ENCODE results near the gene KCTD3. TPM values are rescaled to one million over a fixed set of nuclear protein-coding genes. Genes with fewer than 3 reads are reported as not detected.

KCTD3 gene
- total RNA-seq, 1 experiment from 2014 or later, result 46.7 TPM

- intact Hi-C loops (cut with micrococcal nuclease), result no loop called here
- H3K9me3 ChIP-seq (ENCODE audit: control insufficient read depth in 1 of 2, insufficient read depth in 1 of 2, low read depth in 1 of 2, low read length in 2 of 2), result no peaks in the 10 kb centered on the region
- H3K9ac ChIP-seq (ENCODE audit: low read length), result no peak overlapping the region
- TF ChIP-seq, protein P1, sequence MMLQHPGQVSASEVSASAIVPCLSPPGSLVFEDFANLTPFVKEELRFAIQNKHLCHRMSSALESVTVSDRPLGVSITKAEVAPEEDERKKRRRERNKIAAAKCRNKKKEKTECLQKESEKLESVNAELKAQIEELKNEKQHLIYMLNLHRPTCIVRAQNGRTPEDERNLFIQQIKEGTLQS (IDR thresholded peaks at IDR 0.05), result no peak
- TF ChIP-seq ZFX (IDR thresholded peaks at IDR 0.05) (no peak), ZBTB33 (IDR thresholded peaks at IDR 0.05; ENCODE audit: extremely low read depth, insufficient replicate concordance, low read length) (no peak), RAD21 (IDR thresholded peaks at IDR 0.05; ENCODE audit: low read depth) (no peak), EZH2phosphoT487 (IDR thresholded peaks at IDR 0.05; ENCODE audit: borderline replicate concordance) (no peak), FOSL1 (IDR thresholded peaks at IDR 0.05; ENCODE audit: low read depth) (no peak), ZNF274 (IDR thresholded peaks at IDR 0.05; ENCODE audit: low read depth, low read length) (no peak), SP1 (IDR thresholded peaks at IDR 0.05; ENCODE audit: low read depth) (no peak), SIN3A (IDR thresholded peaks at IDR 0.05; ENCODE audit: low read depth) (no peak), SRF (IDR thresholded peaks at IDR 0.05; ENCODE audit: low read depth) (no peak)
- TF ChIP-seq, protein P2, sequence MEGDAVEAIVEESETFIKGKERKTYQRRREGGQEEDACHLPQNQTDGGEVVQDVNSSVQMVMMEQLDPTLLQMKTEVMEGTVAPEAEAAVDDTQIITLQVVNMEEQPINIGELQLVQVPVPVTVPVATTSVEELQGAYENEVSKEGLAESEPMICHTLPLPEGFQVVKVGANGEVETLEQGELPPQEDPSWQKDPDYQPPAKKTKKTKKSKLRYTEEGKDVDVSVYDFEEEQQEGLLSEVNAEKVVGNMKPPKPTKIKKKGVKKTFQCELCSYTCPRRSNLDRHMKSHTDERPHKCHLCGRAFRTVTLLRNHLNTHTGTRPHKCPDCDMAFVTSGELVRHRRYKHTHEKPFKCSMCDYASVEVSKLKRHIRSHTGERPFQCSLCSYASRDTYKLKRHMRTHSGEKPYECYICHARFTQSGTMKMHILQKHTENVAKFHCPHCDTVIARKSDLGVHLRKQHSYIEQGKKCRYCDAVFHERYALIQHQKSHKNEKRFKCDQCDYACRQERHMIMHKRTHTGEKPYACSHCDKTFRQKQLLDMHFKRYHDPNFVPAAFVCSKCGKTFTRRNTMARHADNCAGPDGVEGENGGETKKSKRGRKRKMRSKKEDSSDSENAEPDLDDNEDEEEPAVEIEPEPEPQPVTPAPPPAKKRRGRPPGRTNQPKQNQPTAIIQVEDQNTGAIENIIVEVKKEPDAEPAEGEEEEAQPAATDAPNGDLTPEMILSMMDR (IDR thresholded peaks at IDR 0.05 in 2 of 3, conservative IDR thresholded peaks at IDR 0.05 in 1 of 3; ENCODE audit: borderline replicate concordance in 1 of 3, insufficient read depth in 1 of 3, low read depth in 2 of 3, low read length in 2 of 3), result no peak
- H3K4me2 ChIP-seq (ENCODE audit: low read length), result no peak overlapping the region
- H3K36me3 ChIP-seq (ENCODE audit: control insufficient read depth in 1 of 2, insufficient read depth in 2 of 2, low read length in 2 of 2), result no peaks in the 10 kb centered on the region
- H3K27ac ChIP-seq (ENCODE audit: low read depth, low read length), result no peak overlapping the region
- no peaks in the 10 kb centered on the region for H3K27me3 ChIP-seq (ENCODE audit: insufficient read depth, low read length)
- no peak for DNase-seq (ENCODE audit: low read depth, low spot score)
- BruUV-seq (replicated peaks), result no TSS peak
- no peaks in the 10 kb centered on the region for H3K79me2 ChIP-seq (ENCODE audit: insufficient read depth, low read length)
- ChIA-PET POLR2A (no interaction called here), RAD21 (ENCODE audit: low non-redundant PET in 1 of 2, low total read pairs in 2 of 2, uncharacterized antibody in 2 of 2, unreplicated experiment in 2 of 2) (no interaction called here), CTCF (no interaction called here)
- H3K4me3 ChIP-seq (replicated peaks in 1 of 2; ENCODE audit: low read depth in 1 of 2, low read length in 2 of 2), result no peak overlapping the region
- H2AFZ ChIP-seq (ENCODE audit: low read depth, low read length, poor library complexity, severe bottlenecking), result no peak overlapping the region
- no peaks in the 10 kb centered on the region for H4K20me1 ChIP-seq (ENCODE audit: insufficient read depth)
- H3K9me2 ChIP-seq (ENCODE audit: insufficient read depth), result no peaks in the 10 kb centered on the region
- H3K4me1 ChIP-seq (ENCODE audit: control insufficient read depth in 1 of 2, insufficient read depth in 2 of 2, low read length in 2 of 2), result no peaks in the 10 kb centered on the region
- no peak for ATAC-seq
These were observed 76.7 kb downstream of the KCTD3 start for GRCh38 chr1:215643592-215644321.
